ENCODE results near the gene CD52. TPM values are rescaled to one million over a fixed set of nuclear protein-coding genes. Genes with fewer than 3 reads are reported as not detected.

CD52 gene
- total RNA-seq, 1 experiment from 2014 or later = 2.0 TPM

DNA sequence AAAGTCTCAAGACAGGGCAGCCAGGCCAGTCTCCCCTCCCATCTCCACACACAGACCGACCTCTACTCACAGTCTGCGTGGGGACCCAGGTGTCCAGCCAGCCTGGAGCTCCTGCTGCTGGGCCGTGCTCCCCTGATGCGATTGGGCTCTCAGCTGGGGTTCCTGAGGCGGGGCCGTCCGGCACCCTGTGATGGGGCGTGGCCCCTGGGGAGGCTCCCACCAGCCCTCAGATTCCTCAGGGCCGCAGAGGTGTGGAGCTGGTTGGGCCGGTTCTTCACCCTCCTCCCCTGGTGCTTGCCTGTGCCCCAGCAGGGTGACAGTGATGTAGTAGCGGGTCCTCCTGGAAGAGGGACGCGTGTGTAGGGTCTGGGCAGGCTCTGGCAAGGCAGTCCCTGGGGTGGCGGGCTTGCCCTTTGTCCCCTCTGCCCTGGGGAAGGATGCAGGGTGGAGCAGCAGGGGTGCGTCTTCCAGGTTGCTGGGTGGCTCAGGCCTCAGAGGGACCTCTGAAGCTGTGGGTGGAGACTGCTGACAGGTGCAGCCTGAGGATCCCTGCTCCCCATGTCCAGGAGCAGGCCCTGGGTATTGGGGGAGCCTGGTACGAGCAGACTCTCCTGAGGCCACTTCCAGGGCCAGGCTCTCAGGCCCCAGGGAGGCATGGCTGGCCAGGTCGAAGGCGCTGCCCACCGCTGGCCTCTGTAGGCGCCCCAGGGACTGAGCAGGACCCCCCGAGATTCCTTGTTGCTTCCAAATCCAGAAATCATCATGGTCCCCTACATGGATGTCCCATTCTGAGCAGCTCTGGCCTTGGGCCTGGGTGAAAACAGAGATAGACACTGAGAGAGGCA is 36.4 kb downstream of the CD52 start, which contains the start of gene CRYBG2:
Gene CRYBG2 (minus strand): TSS at position 155 of the 845 bp plus-strand sequence. CDS start 7,473 bp downstream, outside the sequence.
- ATAC-seq (peak; percentile 83), DNase-seq (ENCODE audit: low read depth, low spot score) (peak; percentile 57)
- no peaks in the 10 kb centered on the region for H3K79me2 ChIP-seq (ENCODE audit: insufficient read depth, low read length)
- ChIA-PET CTCF (interaction anchor here (1.4 kb wide), 1 partner anchor 10 kb away, joined by 8 read pairs; no protein-coding TSS in a partner anchor), RAD21 (ENCODE audit: low non-redundant PET in 1 of 2, low total read pairs in 2 of 2, uncharacterized antibody in 2 of 2, unreplicated experiment in 2 of 2) (no interaction called here), POLR2A (interaction anchor here (1.2 to 1.5 kb wide), 2 partner anchors 10 to 24 kb away, joined by 3 to 5 read pairs; no protein-coding TSS in a partner anchor)
- no peaks in the 10 kb centered on the region for H4K20me1 ChIP-seq (ENCODE audit: insufficient read depth)
- no peaks in the 10 kb centered on the region for H3K27me3 ChIP-seq (ENCODE audit: insufficient read depth, low read length)
- no peak within 1 kb of the TSS for H2AFZ ChIP-seq (ENCODE audit: low read depth, low read length, poor library complexity, severe bottlenecking)
- no peaks in the 10 kb centered on the region for H3K9me2 ChIP-seq (ENCODE audit: insufficient read depth)
- TF ChIP-seq ELF1 (IDR thresholded peaks at IDR 0.05; ENCODE audit: borderline replicate concordance, low read depth) (no peak), RAD21 (IDR thresholded peaks at IDR 0.05; ENCODE audit: low read depth) (no peak), YY1 (IDR thresholded peaks at IDR 0.05; ENCODE audit: extremely low read depth, insufficient replicate concordance, low read depth, low read length) (peak; percentile 55), POLR2AphosphoS5 (IDR thresholded peaks at IDR 0.05; ENCODE audit: low read depth, low read length) (peak; percentile 49; the same call in 1 of the 2 replicates), ZNF274 (IDR thresholded peaks at IDR 0.05; ENCODE audit: low read depth, low read length) (no peak), ZFX (IDR thresholded peaks at IDR 0.05) (no peak)
- H3K27ac ChIP-seq (ENCODE audit: low read depth, low read length) = peak within 1 kb of the TSS; percentile 27; the same call in 1 of the 2 replicates
- H3K4me3 ChIP-seq (replicated peaks in 1 of 2; ENCODE audit: low read depth in 1 of 2, low read length in 2 of 2) = peak within 1 kb of the TSS; percentile 34 to 51
- peak within 1 kb of the TSS; percentile 49 for H3K9ac ChIP-seq (ENCODE audit: low read length)
- H3K9me3 ChIP-seq (ENCODE audit: control insufficient read depth in 1 of 2, insufficient read depth in 1 of 2, low read depth in 1 of 2, low read length in 2 of 2) = no peaks in the 10 kb centered on the region
- H3K4me2 ChIP-seq (ENCODE audit: low read length) = peak within 1 kb of the TSS; percentile 80
- no TSS peak for BruUV-seq (replicated peaks)
- H3K36me3 ChIP-seq (ENCODE audit: control insufficient read depth in 1 of 2, insufficient read depth in 2 of 2, low read length in 2 of 2) = no peaks in the 10 kb centered on the region
- intact Hi-C loops (cut with micrococcal nuclease) = no loop called here
- H3K4me1 ChIP-seq (ENCODE audit: control insufficient read depth in 1 of 2, insufficient read depth in 2 of 2, low read length in 2 of 2) = peaks cover 72 to 94% of the 10 kb centered on the region in 2 experiments

DNA sequence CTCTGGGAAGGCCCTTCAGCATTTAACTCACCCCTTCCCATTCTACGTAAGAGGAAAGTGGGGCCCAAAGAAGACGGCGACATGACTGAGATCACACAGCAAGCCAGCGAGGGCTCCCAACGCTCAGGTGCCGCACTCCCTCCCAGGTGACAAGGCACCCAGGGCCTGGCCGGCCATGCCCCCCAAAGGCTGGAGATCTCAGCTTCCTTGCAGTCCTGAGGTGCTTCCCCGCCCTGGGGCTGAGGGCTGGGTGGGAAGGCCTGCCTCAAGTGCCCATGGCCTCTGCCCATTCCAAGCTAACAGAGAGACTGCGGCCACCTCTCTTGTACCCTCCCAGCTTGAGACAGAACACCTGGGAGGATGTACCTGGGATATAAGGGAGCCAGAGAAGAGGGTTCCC is 37.2 kb downstream of the CD52 start:
- no peak overlapping the region for H3K9ac ChIP-seq (ENCODE audit: low read length)
- H3K79me2 ChIP-seq (ENCODE audit: insufficient read depth, low read length) = no peaks in the 10 kb centered on the region
- no peak overlapping the region for H2AFZ ChIP-seq (ENCODE audit: low read depth, low read length, poor library complexity, severe bottlenecking)
- ATAC-seq (no peak), DNase-seq (ENCODE audit: low read depth, low spot score) (no peak)
- ChIA-PET POLR2A (no interaction called here), CTCF (no interaction called here), RAD21 (ENCODE audit: low non-redundant PET in 1 of 2, low total read pairs in 2 of 2, uncharacterized antibody in 2 of 2, unreplicated experiment in 2 of 2) (no interaction called here)
- BruUV-seq (replicated peaks) = no TSS peak
- no peaks in the 10 kb centered on the region for H3K9me3 ChIP-seq (ENCODE audit: control insufficient read depth in 1 of 2, insufficient read depth in 1 of 2, low read depth in 1 of 2, low read length in 2 of 2)
- no peaks in the 10 kb centered on the region for H3K36me3 ChIP-seq (ENCODE audit: control insufficient read depth in 1 of 2, insufficient read depth in 2 of 2, low read length in 2 of 2)
- H3K4me3 ChIP-seq (replicated peaks in 1 of 2; ENCODE audit: low read depth in 1 of 2, low read length in 2 of 2) = no peak overlapping the region
- peaks cover 66 to 90% of the 10 kb centered on the region in 2 experiments for H3K4me1 ChIP-seq (ENCODE audit: control insufficient read depth in 1 of 2, insufficient read depth in 2 of 2, low read length in 2 of 2)
- no peak overlapping the region; the same call in 1 of the 2 replicates for H3K27ac ChIP-seq (ENCODE audit: low read depth, low read length)
- H3K9me2 ChIP-seq (ENCODE audit: insufficient read depth) = no peaks in the 10 kb centered on the region
- no peaks in the 10 kb centered on the region for H4K20me1 ChIP-seq (ENCODE audit: insufficient read depth)
- no peak overlapping the region for H3K4me2 ChIP-seq (ENCODE audit: low read length)
- TF ChIP-seq CEBPB (IDR thresholded peaks at IDR 0.05; ENCODE audit: low read depth) (no peak), YY1 (IDR thresholded peaks at IDR 0.05; ENCODE audit: extremely low read depth, insufficient replicate concordance, low read depth, low read length) (no peak), EZH2phosphoT487 (IDR thresholded peaks at IDR 0.05; ENCODE audit: borderline replicate concordance) (no peak), CBX3 (IDR thresholded peaks at IDR 0.05; ENCODE audit: low read depth) (no peak), SIN3A (IDR thresholded peaks at IDR 0.05; ENCODE audit: low read depth) (no peak), EZH2 (IDR thresholded peaks at IDR 0.05) (no peak), FOSL1 (IDR thresholded peaks at IDR 0.05; ENCODE audit: low read depth) (no peak), SRF (IDR thresholded peaks at IDR 0.05; ENCODE audit: low read depth) (no peak), ELF1 (IDR thresholded peaks at IDR 0.05; ENCODE audit: borderline replicate concordance, low read depth) (no peak), ZNF274 (IDR thresholded peaks at IDR 0.05; ENCODE audit: low read depth, low read length) (no peak), RAD21 (IDR thresholded peaks at IDR 0.05; ENCODE audit: low read depth) (no peak), POLR2A (IDR thresholded peaks at IDR 0.05; ENCODE audit: borderline replicate concordance, extremely low read depth, insufficient read depth, insufficient read length) (no peak), POLR2AphosphoS5 (IDR thresholded peaks at IDR 0.05; ENCODE audit: low read depth, low read length) (no peak), SP1 (IDR thresholded peaks at IDR 0.05; ENCODE audit: low read depth) (no peak)
- TF ChIP-seq, protein P1, sequence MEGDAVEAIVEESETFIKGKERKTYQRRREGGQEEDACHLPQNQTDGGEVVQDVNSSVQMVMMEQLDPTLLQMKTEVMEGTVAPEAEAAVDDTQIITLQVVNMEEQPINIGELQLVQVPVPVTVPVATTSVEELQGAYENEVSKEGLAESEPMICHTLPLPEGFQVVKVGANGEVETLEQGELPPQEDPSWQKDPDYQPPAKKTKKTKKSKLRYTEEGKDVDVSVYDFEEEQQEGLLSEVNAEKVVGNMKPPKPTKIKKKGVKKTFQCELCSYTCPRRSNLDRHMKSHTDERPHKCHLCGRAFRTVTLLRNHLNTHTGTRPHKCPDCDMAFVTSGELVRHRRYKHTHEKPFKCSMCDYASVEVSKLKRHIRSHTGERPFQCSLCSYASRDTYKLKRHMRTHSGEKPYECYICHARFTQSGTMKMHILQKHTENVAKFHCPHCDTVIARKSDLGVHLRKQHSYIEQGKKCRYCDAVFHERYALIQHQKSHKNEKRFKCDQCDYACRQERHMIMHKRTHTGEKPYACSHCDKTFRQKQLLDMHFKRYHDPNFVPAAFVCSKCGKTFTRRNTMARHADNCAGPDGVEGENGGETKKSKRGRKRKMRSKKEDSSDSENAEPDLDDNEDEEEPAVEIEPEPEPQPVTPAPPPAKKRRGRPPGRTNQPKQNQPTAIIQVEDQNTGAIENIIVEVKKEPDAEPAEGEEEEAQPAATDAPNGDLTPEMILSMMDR (IDR thresholded peaks at IDR 0.05 in 2 of 3, conservative IDR thresholded peaks at IDR 0.05 in 1 of 3; ENCODE audit: borderline replicate concordance in 1 of 3, insufficient read depth in 1 of 3, low read depth in 2 of 3, low read length in 2 of 3) = no peak
- TF ChIP-seq, protein P2, sequence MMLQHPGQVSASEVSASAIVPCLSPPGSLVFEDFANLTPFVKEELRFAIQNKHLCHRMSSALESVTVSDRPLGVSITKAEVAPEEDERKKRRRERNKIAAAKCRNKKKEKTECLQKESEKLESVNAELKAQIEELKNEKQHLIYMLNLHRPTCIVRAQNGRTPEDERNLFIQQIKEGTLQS (IDR thresholded peaks at IDR 0.05) = no peak
- intact Hi-C loops (cut with micrococcal nuclease) = no loop called here
- no peaks in the 10 kb centered on the region for H3K27me3 ChIP-seq (ENCODE audit: insufficient read depth, low read length)
